Stomach (tissue), 4 donors: ENCODE measurements around the gene MAP3K7CL.

Source experiments
- CTCF ChIP-seq, 7 experiments: fragments of 450-650 bp in 4 of 7; fragments of 200-600 bp in 3 of 7; sonication (generic) in 3 of 7; IDR thresholded peaks; one replicate each; pipeline ENCODE4 v1.5.1; 2016 to 2019; ENCODE audit warnings: antibody characterized with exemption in 7 of 7, control low read depth in 2 of 7, mild to moderate bottlenecking in 1 of 7
- POLR2A ChIP-seq, 4 donors: fragments of 450-650 bp; IDR thresholded peaks; one replicate each; pipeline ENCODE4 v1.6.1; 2016; ENCODE audit warnings: antibody characterized with exemption in 4 of 4, control low read depth in 2 of 4, mild to moderate bottlenecking in 1 of 4, moderate library complexity in 1 of 4
- POLR2AphosphoS5 ChIP-seq, 3 donors: sonication (generic); formaldehyde crosslinking; IDR thresholded peaks; one replicate each; pipeline ENCODE4 v1.6.1; 2016; ENCODE audit warnings: antibody characterized with exemption in 3 of 3

- TF ChIP-seq POLR2A (IDR thresholded peaks at IDR 0.05) (no peak), CTCF (IDR thresholded peaks at IDR 0.05) (no peak), POLR2AphosphoS5 (IDR thresholded peaks at IDR 0.05) (no peak)
Measured at GRCh38 chr21:29185633-29186032, 55.2 kb downstream of the MAP3K7CL start.
